OCI-LY1 (cell line): Measurements from ENCODE around the gene CCDC88B.

Experiments
- CTCF ChIP-seq: fragments of 200-600 bp; sonication (generic), shearing (Covaris generic); IDR thresholded peaks from 2 replicates; pipeline ENCODE4 v1.5.1; 2017; ENCODE audit warnings: mild to moderate bottlenecking, antibody characterized with exemption, low read length, moderate library complexity, mixed read lengths
- EZH2 ChIP-seq: fragments of 200-600 bp; sonication (generic), shearing (Covaris generic); IDR thresholded peaks from 2 replicates; pipeline ENCODE4 v1.8.0; 2017; ENCODE audit warnings: borderline replicate concordance, mixed run types, mild to moderate bottlenecking, antibody characterized with exemption, low read length, moderate library complexity, mixed read lengths

- TF ChIP-seq CTCF, result no peak
- no peak for TF ChIP-seq EZH2
Observed at GRCh38 chr11:64378335-64378880, 38.4 kb downstream of the CCDC88B start.
